Uterus (tissue), 2 donors: Measurements from ENCODE around the gene USP17L10.
"Not testable (repeated sequence)": the region's sequence is repeated elsewhere in the genome, so short reads cannot be mapped to it uniquely, and the experiment has no call there.

ENCODE experiments used
- POLR2A ChIP-seq, 2 donors: fragments of 450-650 bp; IDR thresholded peaks; one replicate each; pipeline ENCODE4 v1.6.1; 2016; ENCODE audit warnings: antibody characterized with exemption in 2 of 2, mild to moderate bottlenecking in 1 of 2, moderate library complexity in 1 of 2
- TF ChIP-seq, protein P1 (sequence below), 4 experiments: fragments of 200-600 bp in 2 of 4; fragments of 450-650 bp in 2 of 4; sonication (generic) in 2 of 4; IDR thresholded peaks; one replicate each; pipeline ENCODE4 v1.5.1; 2016 to 2019; ENCODE audit warnings: antibody characterized with exemption in 4 of 4, mild to moderate bottlenecking in 2 of 4, moderate library complexity in 1 of 4

GRCh38 chr4:9234085-9234484 lies 23.6 kb downstream of the USP17L10 start, which contains the start of gene USP17L15:
- TF ChIP-seq, protein P1, sequence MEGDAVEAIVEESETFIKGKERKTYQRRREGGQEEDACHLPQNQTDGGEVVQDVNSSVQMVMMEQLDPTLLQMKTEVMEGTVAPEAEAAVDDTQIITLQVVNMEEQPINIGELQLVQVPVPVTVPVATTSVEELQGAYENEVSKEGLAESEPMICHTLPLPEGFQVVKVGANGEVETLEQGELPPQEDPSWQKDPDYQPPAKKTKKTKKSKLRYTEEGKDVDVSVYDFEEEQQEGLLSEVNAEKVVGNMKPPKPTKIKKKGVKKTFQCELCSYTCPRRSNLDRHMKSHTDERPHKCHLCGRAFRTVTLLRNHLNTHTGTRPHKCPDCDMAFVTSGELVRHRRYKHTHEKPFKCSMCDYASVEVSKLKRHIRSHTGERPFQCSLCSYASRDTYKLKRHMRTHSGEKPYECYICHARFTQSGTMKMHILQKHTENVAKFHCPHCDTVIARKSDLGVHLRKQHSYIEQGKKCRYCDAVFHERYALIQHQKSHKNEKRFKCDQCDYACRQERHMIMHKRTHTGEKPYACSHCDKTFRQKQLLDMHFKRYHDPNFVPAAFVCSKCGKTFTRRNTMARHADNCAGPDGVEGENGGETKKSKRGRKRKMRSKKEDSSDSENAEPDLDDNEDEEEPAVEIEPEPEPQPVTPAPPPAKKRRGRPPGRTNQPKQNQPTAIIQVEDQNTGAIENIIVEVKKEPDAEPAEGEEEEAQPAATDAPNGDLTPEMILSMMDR (IDR thresholded peaks at IDR 0.05), result not testable (repeated sequence)
- TF ChIP-seq POLR2A (IDR thresholded peaks at IDR 0.05), result not testable (repeated sequence)
